ENCODE measurements around the gene COMMD1.

COMMD1 gene

GRCh38 chr2:62184512-62185230, 279.2 kb downstream of the COMMD1 start:
- no peak for FAIRE-seq
